HG03342 (cell line): ENCODE data around the gene RNF130.
A peak's percentile ranks its signal among the peaks of the same experiment; 100 is the strongest.
"Not testable (repeated sequence)": the region's sequence is repeated elsewhere in the genome, so short reads cannot be mapped to it uniquely, and the experiment has no call there.

Experiments
- ATAC-seq: cut with Tn5 transposase; IDR thresholded peaks from one replicate; pipeline ENCODE4 v1.9.1; 2021; ENCODE audit warnings: mild to moderate bottlenecking, moderate library complexity; ENCODE audit not compliant: unreplicated experiment

The RNF130 gene

DNA sequence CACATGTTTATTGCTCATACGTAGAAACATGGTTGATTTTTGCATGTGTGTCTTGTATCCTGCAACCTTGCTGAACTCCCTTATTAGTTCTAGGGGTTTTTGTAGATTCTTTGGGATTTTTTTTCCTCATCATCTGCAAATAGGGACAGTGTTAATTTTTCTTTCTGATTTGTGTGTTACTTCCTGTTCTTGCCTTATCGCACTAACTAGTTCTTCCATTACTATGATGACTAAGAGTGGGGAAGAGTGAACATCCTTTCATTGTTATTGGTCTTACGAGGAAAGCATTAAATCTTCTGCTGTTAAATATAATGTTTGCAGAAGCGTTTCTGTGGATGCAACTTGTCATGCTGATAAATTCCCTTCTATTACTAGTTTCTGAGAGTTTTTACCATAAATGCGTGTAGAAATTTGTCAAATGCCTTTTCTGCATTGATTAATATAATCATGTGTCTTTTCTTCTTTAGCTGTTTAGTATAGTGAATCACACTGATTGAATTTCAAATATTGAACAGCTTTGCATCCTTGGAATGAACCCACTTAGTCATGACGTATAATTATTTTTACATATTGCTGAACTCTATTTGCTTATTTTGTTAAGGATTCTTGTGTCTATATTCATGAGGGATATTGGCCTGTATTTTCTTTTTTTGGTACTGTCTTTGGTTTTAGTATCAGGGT, 32.1 kb upstream of the RNF130 start:
- ATAC-seq, result no peak

DNA sequence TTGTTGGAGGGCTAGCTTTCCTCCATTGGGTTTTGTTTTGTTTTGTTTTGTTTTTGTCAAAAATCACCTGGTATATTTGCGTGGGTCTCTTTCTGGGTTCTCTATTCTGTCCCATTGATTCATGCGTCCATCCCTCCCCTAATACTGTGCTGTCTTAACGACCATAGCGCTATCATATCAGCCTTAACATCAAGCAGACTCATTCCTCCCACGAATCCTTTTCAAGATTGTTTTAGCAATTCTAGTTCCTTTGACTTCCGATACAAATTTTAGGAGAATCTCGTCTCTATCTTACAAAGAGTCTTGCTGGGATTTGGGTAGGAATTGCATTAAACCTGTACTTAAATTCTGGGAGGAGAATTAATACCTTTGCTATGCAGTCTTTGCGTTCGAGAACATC, 31.1 kb upstream of the RNF130 start:
- no peak for ATAC-seq

GRCh38 chr5:180101451-180102105, 30.0 kb upstream of the RNF130 start:
- no peak for ATAC-seq

DNA sequence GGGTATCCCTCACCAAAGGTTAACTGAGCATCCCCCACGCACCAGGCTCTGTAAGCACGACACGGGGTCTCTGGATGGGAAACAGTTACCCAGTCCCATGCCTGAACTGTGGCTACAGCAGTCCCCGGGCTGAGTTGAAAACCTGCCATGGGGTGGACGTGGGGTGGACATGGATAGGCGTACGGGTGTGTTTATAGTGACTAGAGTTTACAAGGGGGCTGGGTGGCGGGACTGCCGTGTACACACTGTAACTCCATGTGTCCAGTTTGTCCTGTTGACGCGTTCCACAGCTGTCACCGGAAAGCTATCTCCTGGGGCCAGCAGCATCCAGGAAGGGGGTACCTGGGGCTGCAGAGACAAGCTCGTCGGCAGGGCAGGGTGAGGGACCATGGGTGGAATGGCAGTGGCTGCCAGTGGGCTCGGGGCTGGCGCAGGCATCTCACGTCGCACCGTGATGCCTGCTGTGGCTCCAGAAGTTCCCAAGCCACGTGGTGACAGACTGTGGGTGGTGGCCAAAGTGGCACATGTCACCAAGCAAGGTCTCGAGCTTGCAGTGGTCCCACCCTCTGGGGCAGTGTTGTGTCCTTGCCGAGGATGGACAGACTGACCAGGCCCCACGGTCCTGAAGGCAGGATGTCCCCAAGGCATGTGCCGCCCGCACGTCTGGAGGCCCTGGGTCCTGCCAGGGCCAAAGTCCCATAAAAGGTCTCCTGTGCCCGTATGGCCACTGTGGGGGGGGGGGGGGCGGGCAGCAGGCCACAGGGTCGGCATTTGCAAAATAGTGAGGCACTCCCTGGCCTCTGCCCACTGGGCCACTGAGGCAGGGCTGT, 29.3 kb upstream of the RNF130 start:
- ATAC-seq, result no peak

DNA sequence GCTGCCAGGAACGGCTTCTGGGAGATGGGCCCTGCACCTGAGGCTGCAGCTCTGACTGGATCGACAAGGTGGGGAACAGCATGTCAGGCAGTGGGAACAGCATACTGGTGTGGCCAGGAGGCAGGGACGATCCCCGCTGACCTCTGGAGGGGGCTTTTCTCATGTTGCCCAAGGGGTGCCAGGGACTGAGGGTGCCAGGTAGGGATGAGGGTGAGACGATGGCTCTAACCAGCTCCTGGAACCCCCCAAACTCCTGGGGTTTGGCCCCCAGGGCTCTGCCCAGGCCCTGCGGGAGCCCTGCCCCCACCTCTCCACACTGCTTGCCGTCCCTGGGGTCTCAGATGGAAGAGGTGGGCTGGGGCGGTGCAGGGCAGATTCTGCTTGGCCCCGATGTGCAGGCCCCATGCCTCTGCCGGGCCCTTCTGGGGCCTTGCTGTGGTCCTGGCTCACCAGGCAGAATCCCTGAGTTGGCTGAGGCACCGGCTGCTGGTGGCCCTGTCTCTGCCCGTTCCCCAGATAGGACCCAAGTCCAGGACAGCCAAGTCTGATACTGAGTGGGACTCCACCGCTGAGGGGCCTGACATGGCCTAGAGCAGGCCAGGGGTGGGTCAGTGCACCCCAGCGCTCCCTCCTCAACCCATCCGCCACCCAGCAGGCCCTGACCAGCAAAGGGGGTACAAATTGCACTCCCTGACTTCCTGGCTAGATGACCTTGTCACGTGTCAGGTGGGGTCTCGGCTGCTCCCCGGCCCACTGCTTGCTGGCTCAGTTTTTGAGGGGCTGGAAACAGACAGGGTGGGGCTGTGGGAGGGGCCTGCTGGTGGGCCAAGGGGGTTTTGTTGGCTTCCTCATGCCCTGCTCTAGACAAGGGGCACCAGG, 28.4 kb upstream of the RNF130 start:
- ATAC-seq, result no peak

- no peak for ATAC-seq
Measured at GRCh38 chr5:180098991-180099732, 27.6 kb upstream of the RNF130 start.

- no peak for ATAC-seq
Measured at GRCh38 chr5:180098526-180098925, 27.0 kb upstream of the RNF130 start.

DNA sequence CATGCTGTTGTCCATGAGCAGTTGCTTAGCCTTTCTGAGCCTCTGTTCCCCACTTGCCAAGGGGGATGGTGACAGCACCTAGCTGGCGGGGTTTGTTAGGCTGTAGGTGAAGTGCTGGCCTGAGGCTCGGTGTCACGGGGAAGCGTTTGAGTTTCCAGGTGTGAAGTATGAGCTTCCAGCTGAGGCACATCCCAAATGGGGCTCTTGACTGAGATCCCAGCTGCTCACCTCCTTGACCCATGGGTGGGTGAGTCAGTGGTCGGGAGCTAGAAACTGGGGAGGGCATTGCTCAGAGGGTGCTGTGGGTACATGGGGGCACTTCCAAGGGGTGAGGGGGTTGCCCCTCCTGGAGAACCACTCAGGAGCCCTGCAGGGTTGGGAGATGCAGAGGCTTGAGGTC, 26.4 kb upstream of the RNF130 start:
- ATAC-seq, result no peak

DNA sequence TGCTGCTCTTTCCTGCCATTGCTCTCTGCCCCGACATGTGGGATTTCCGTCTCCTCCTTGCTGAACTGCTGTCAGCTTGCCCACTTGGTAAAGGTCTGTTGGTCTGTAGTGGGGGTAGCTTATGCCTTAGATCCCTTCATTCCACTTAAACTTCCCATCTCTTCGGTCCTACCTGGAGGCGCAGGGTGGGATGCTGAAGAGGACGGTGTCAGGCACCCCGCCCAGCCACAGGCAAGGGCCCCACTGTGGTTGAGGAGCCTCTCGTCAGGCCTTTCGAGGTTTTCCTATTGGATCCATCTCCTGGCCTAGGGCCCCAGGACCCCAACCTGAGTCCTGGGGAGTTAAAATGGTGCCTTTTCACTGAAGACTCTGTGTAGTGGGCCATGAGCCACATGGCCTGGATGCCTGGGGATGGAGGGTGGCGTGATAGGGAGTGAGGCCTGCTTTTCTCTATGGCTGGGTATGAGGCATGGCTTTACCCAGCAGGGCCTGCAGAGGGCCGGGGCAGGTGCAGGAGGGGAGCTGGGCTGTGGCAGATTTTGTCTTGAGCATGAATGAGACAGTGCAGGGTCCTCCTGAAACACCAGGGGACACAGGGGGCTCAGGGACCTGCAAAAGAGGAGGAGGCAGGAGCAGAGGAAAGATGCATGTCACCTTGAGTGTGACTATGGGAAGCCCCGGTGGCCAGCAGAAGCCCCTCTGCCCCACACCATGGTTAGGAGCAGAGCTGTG, 25.8 kb upstream of the RNF130 start:
- no peak for ATAC-seq

- no peak for ATAC-seq
Measured at GRCh38 chr5:180096616-180097015, 25.1 kb upstream of the RNF130 start.

DNA sequence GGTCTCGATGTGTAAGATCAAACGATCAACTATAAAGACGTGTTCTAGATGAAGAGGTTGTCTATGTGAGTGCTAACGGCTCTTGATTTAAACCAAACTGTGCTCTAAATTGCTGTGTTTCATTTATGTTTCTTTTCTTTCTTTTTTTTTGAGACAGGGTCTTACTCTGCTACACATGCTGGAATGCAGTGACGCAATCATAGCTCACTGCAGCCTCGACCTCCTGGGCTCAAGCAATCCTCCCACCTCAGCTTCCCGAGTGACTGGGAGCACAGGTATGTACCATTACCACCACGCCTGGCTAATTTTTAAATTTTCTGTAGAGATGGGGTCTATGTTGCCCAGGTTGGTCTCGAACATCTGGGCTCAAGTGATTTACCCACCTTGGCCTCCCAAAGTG, 24.0 kb upstream of the RNF130 start:
- no peak for ATAC-seq

GRCh38 chr5:180093651-180094382, 22.3 kb upstream of the RNF130 start:
- ATAC-seq, result no peak

GRCh38 chr5:180093241-180093640, 21.7 kb upstream of the RNF130 start:
- no peak for ATAC-seq

DNA sequence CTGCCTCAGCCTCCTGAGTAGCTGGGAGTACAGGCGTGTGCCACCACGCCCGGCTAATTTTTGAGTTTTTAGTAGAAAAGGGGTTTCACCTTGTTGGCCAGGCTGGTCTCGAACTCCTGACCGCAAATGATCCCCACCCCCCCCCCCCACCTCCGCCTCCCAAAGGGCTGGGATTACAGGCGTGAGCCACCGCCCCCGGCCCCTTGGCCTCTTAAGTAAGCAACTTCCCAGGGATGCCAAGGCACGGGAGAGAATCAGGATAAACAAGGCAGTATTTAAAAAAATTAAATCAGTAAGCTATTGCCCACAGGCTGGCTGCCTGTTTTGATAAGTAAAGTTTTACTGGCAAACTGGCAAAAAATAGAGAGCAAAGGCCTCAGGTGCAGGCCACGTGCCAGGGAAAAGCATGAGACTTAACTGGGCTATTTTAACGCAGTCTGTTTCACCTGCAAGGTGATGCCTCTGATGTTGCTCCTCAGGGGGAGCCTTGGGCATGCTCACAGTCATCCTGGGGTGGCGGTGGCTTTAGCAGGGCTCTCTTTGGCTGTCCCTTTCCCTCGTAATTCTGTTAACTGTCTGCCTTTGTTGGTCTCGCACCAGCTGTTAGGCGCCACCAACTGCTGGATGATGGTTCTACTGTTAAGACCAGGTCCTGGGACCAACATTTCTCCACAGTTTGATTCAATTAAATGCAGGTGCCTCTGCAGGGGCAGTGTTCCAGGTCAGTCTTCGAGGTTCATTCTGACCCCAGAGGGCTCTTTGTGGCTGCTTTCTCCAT, 19.4 kb upstream of the RNF130 start:
- ATAC-seq, result no peak

DNA sequence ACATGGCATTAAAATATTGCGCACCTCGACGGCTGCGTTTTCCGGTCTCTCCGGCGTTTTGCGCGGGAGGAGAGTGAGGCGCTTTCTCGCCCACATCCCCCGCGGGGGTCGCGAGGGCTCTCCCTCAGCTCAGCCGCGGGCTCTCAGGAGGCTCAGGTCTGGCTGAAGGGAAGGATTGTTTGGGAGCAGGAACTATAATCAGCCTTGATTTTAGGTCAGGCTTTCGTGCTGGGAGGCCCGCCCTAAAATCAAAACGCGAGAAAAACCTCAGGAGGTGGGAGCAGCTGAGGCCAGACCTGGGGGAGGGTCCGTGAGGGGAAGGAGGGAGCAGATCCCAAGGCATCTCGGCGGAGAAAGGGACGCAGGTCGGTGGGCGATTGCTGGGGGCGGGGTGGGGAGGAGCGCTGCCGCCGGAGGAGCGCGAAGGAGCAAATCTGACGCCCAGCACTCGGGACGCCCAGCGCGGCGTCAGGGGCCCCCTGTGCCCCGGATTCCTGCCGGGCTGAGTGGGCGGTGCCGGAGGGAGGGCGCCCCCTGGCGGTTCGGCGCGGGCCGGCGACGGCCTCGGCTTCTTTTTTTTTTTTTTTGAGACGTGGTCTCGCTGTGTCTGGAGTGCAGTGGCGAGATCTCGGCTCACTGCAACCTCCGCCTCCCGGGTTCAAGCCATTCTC, 18.7 kb upstream of the RNF130 start:
- ATAC-seq, result peak; percentile 62

DNA sequence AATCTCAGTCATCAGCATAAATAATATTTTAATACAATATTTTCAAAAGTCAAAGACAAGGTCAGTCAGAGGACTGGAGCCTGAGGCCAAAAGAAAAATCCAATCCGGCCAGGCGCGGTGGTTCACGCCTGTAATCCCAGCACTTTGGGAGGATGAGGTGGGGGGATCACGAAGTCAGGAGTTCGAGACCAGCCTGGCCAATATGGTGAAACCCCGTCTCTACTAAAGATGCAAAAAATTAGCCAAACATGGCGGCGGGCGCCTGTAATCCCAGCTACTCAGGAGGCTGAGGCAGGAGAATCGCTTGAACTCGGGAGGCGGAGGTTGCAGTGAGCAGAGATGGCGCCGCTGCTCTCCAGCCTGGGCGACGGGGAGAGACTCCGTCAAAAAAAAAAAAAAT, 18.1 kb upstream of the RNF130 start:
- ATAC-seq, result not testable (repeated sequence)

DNA sequence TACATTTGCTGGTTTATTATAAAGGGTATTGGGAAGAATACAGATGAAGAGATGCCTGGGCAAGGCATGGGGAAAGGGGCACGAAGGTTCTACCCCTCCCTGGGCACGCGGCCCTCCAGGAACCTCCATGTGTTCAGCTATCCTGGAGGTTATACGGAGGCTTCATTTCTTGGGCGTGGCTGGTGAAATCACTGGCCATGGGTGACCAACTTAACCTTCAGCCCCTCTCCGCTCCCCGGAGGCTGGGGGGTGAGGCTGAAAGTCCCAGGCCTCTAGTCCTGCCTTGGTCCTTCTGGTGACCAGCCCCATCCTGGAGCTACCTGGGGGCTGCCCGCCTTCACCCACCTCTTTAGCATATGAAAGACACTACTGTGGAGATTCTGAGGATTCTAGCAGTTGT, 17.0 kb upstream of the RNF130 start:
- ATAC-seq, result no peak
